ENCODE results near the gene TUBGCP3. TPM values are rescaled to one million over a fixed set of nuclear protein-coding genes. Genes with fewer than 3 reads are reported as not detected.

Gene TUBGCP3
- total and polyA plus RNA-seq, 9 of the 15 experiments (the other 6 are each of a cell fraction or from before 2014, with no cell fraction given): 3.0 to 24.8 (median 15.2) TPM

- WGBS (ENCODE audit: insufficient coverage, low coverage, missing lambda C conversion rate): 6% methylated on average over 2 of the region's 2 CpGs
- TF ChIP-seq, protein P1, sequence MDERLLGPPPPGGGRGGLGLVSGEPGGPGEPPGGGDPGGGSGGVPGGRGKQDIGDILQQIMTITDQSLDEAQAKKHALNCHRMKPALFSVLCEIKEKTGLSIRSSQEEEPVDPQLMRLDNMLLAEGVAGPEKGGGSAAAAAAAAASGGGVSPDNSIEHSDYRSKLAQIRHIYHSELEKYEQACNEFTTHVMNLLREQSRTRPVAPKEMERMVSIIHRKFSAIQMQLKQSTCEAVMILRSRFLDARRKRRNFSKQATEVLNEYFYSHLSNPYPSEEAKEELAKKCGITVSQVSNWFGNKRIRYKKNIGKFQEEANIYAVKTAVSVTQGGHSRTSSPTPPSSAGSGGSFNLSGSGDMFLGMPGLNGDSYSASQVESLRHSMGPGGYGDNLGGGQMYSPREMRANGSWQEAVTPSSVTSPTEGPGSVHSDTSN (CRISPR knock-in tag; IDR thresholded peaks at IDR 0.05; ENCODE audit: low read depth): no peak
- TF ChIP-seq, protein P1 (tag; conservative IDR thresholded peaks at IDR 0.05; ENCODE audit: low read depth): no peak
- TF ChIP-seq ZNF830 (CRISPR knock-in tag; IDR thresholded peaks at IDR 0.05) (no peak), ESRRB (CRISPR knock-in tag; IDR thresholded peaks at IDR 0.05; ENCODE audit: borderline replicate concordance) (no peak), ESRRA (IDR thresholded peaks at IDR 0.05; ENCODE audit: borderline replicate concordance, low read depth) (no peak), ZBTB8A (IDR thresholded peaks at IDR 0.05; ENCODE audit: partially characterized antibody) (no peak), TEAD1 (CRISPR knock-in tag; IDR thresholded peaks at IDR 0.05) (no peak), ZC3H4 (CRISPR knock-in tag; IDR thresholded peaks at IDR 0.05; ENCODE audit: borderline replicate concordance) (no peak), HDAC6 (IDR thresholded peaks at IDR 0.05; ENCODE audit: low read depth, low read length) (no peak), NFE2L1 (tag; IDR thresholded peaks at IDR 0.05; ENCODE audit: borderline replicate concordance, low read depth) (no peak), ZNF696 (CRISPR knock-in tag; conservative IDR thresholded peaks at IDR 0.05) (no peak), FOXK1 (CRISPR knock-in tag; IDR thresholded peaks at IDR 0.05; ENCODE audit: borderline replicate concordance) (no peak)
- TF ChIP-seq, protein P2, sequence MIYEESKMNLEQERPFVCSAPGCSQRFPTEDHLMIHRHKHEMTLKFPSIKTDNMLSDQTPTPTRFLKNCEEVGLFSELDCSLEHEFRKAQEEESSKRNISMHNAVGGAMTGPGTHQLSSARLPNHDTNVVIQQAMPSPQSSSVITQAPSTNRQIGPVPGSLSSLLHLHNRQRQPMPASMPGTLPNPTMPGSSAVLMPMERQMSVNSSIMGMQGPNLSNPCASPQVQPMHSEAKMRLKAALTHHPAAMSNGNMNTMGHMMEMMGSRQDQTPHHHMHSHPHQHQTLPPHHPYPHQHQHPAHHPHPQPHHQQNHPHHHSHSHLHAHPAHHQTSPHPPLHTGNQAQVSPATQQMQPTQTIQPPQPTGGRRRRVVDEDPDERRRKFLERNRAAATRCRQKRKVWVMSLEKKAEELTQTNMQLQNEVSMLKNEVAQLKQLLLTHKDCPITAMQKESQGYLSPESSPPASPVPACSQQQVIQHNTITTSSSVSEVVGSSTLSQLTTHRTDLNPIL (CRISPR knock-in tag; IDR thresholded peaks at IDR 0.05): no peak
- TF ChIP-seq, protein P3, sequence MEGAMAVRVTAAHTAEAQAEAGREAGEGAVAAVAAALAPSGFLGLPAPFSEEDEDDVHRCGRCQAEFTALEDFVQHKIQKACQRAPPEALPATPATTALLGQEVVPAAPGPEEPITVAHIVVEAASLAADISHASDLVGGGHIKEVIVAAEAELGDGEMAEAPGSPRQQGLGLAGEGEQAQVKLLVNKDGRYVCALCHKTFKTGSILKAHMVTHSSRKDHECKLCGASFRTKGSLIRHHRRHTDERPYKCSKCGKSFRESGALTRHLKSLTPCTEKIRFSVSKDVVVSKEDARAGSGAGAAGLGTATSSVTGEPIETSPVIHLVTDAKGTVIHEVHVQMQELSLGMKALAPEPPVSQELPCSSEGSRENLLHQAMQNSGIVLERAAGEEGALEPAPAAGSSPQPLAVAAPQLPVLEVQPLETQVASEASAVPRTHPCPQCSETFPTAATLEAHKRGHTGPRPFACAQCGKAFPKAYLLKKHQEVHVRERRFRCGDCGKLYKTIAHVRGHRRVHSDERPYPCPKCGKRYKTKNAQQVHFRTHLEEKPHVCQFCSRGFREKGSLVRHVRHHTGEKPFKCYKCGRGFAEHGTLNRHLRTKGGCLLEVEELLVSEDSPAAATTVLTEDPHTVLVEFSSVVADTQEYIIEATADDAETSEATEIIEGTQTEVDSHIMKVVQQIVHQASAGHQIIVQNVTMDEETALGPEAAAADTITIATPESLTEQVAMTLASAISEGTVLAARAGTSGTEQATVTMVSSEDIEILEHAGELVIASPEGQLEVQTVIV (CRISPR knock-in tag; IDR thresholded peaks at IDR 0.05; ENCODE audit: borderline replicate concordance): no peak
- TF ChIP-seq, protein P4, sequence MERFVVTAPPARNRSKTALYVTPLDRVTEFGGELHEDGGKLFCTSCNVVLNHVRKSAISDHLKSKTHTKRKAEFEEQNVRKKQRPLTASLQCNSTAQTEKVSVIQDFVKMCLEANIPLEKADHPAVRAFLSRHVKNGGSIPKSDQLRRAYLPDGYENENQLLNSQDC (CRISPR knock-in tag; IDR thresholded peaks at IDR 0.05): no peak
These were observed 20.3 kb upstream of the TUBGCP3 start for GRCh38 chr13:112608212-112608611.

More at GRCh38 chr13:112608212-112608611, 20.3 kb upstream of the TUBGCP3 start:
- Histone ChIP-seq H3K4me3 (no peak overlapping the region), H3K4me2 (ENCODE audit: insufficient read depth, low read length) (no peak overlapping the region), H3K27me3 (ENCODE audit: control insufficient read depth in 2 of 2, insufficient read depth in 2 of 2, low read length in 2 of 2) (peaks cover 3 to 6% of the 10 kb centered on the region in 2 experiments; a peak in 2 of 5 replicates), H3K9me3 (replicated peaks; ENCODE audit: control insufficient read depth, insufficient read depth, low read depth, low read length) (no peaks in the 10 kb centered on the region), H3K4me1 (replicated peaks in 1 of 2; ENCODE audit: control insufficient read depth in 2 of 2, insufficient read depth in 2 of 2, low read length in 2 of 2) (peaks cover 0 to 5% of the 10 kb centered on the region in 2 experiments; a peak in 1 of 5 replicates), H3K9me1 (ENCODE audit: control insufficient read depth, insufficient read depth, low read length) (no peaks in the 10 kb centered on the region), H3K9ac (ENCODE audit: insufficient read depth in 1 of 2, low read depth in 2 of 2, low read length in 2 of 2) (no peak overlapping the region), H2AFZ (ENCODE audit: low read depth, low read length) (no peak overlapping the region), H3K36me3 (ENCODE audit: control insufficient read depth, insufficient read depth, low read length) (no peaks in the 10 kb centered on the region), H3K79me2 (ENCODE audit: control insufficient read depth, insufficient read depth, low read length) (no peaks in the 10 kb centered on the region), H3K27ac (ENCODE audit: extremely low read depth, low read depth, low read length) (no peak overlapping the region), H4K20me1 (replicated peaks; ENCODE audit: control insufficient read depth, insufficient read depth, low read length) (no peaks in the 10 kb centered on the region)
- no TSS peak for BruUV-seq (replicated peaks)
- CTCF ChIA-PET (ENCODE audit: low intra/inter-chr PET ratio): interaction anchor here (0.6 kb wide), 1 partner anchor 99 kb away, joined by 3 read pairs; no protein-coding TSS in a partner anchor
- intact Hi-C loops (cut with micrococcal nuclease): loop anchor here (5.0 to 10.0 kb wide), 2 partner anchors 151 to 1133 kb away; no protein-coding TSS in a partner anchor
- no peak for FAIRE-seq
- in situ Hi-C loops (cut with MboI): loop anchor here (25.0 kb wide), 1 partner anchor 1121 kb away; no protein-coding TSS in a partner anchor
- no peak for ATAC-seq
- POLR2A ChIA-PET: interaction anchor here (0.7 kb wide), 1 partner anchor 106 kb away, joined by 3 read pairs; no protein-coding TSS in a partner anchor
- DNase-seq (ENCODE audit: extremely low read depth in 1 of 4, low spot score in 3 of 4): no peak
